SU-DHL-6 (cell line): Measurements from ENCODE around the gene TMEM129.

Experiments used
- H2AFZ ChIP-seq: fragments of 200-600 bp; sonication (generic); 2 replicates; pipeline ENCODE4 v1.6.1; 2014; ENCODE audit warnings: low read depth, mild to moderate bottlenecking, moderate library complexity, mixed read lengths, antibody characterized with exemption, low read length; ENCODE audit not compliant: severe bottlenecking
- H3F3A ChIP-seq: fragments of 200-600 bp; shearing (Covaris generic); 2 replicates; pipeline ENCODE4 v1.6.0; 2016; ENCODE audit warnings: antibody characterized with exemption, mild to moderate bottlenecking; ENCODE audit not compliant: insufficient read depth
- H3K27ac ChIP-seq: fragments of 200-600 bp; sonication (generic); 2 replicates; pipeline ENCODE4 v1.5.1; 2016; ENCODE audit warnings: low read depth, mild to moderate bottlenecking, low read length, moderate library complexity, mixed read lengths
- H3K27me3 ChIP-seq: fragments of 200-600 bp; sonication (generic), shearing (Covaris generic); 2 replicates; pipeline ENCODE4 v1.6.0; 2014; ENCODE audit warnings: mild to moderate bottlenecking, low read length
- H3K36me3 ChIP-seq: fragments of 200-600 bp; sonication (generic); 2 replicates; pipeline ENCODE4 v1.6.1; 2014; ENCODE audit warnings: mild to moderate bottlenecking, low read length, mixed read lengths
- H3K4me2 ChIP-seq: fragments of 300-600, 200-600 bp; shearing (Covaris generic), sonication (generic); 2 replicates; pipeline ENCODE4 v1.6.0; 2014; ENCODE audit warnings: low read length, low read depth, mild to moderate bottlenecking; ENCODE audit not compliant: poor library complexity, severe bottlenecking
- H3K4me3 ChIP-seq: fragments of 200-600 bp; sonication (generic); 2 replicates; pipeline ENCODE4 v1.5.1; 2014; ENCODE audit warnings: antibody characterized with exemption, low read length, mild to moderate bottlenecking, mixed read lengths; ENCODE audit not compliant: insufficient read depth, poor library complexity, severe bottlenecking
- H3K79me2 ChIP-seq: fragments of 200-600 bp; sonication (generic); 2 replicates; pipeline ENCODE4 v1.6.1; 2014; ENCODE audit warnings: mild to moderate bottlenecking, low read length, moderate library complexity; ENCODE audit not compliant: insufficient read depth
- H3K9ac ChIP-seq: fragments of 200-600 bp; sonication (generic); 2 replicates; pipeline ENCODE4 v1.7.0; 2014; ENCODE audit warnings: mild to moderate bottlenecking, low read length
- H3K9me2 ChIP-seq: fragments of 200-600 bp; sonication (generic); replicated peaks from 2 replicates; pipeline ENCODE4 v1.6.1; 2014; ENCODE audit warnings: low read length; ENCODE audit not compliant: insufficient read depth
- H3K9me3 ChIP-seq: fragments of 200-600 bp; sonication (generic); 2 replicates; pipeline ENCODE4 v1.6.1; 2014; ENCODE audit warnings: low read length, mixed read lengths; ENCODE audit not compliant: insufficient read depth
- H4K20me1 ChIP-seq: fragments of 200-600 bp; sonication (generic); 2 replicates; pipeline ENCODE4 v1.6.1; 2014; ENCODE audit warnings: low read depth, mild to moderate bottlenecking, antibody characterized with exemption, low read length, moderate library complexity, mixed read lengths
- EZH2phosphoT487 ChIP-seq: fragments of 200-600 bp; sonication (generic), shearing (Covaris generic); conservative IDR thresholded peaks from 2 replicates; pipeline ENCODE4 v1.6.1; 2018; ENCODE audit warnings: mild to moderate bottlenecking, antibody characterized with exemption, low read length, moderate library complexity, mixed read lengths
- TF ChIP-seq, protein P1 (sequence below): fragments of 200-600 bp; sonication (generic); IDR thresholded peaks from one replicate; pipeline ENCODE4 v1.5.1; 2017; ENCODE audit warnings: antibody characterized with exemption, mild to moderate bottlenecking, low read length, moderate library complexity; ENCODE audit not compliant: insufficient read depth, poor library complexity, severe bottlenecking

The TMEM129 gene

GRCh38 chr4:1750381-1751154, 29.4 kb upstream of the TMEM129 start:
- Histone ChIP-seq H2AFZ (no peak overlapping the region), H3K79me2 (no peaks in the 10 kb centered on the region), H3K4me3 (no peak overlapping the region), H3K36me3 (no peaks in the 10 kb centered on the region), H3K9me2 (no peaks in the 10 kb centered on the region), H3K9ac (no peak overlapping the region), H3K4me2 (no peak overlapping the region), H3K9me3 (no peaks in the 10 kb centered on the region), H3K27ac (no peak overlapping the region), H3K27me3 (no peaks in the 10 kb centered on the region), H4K20me1 (no peaks in the 10 kb centered on the region), H3F3A (no peaks in the 10 kb centered on the region)
- TF ChIP-seq EZH2phosphoT487 = no peak
- TF ChIP-seq, protein P1, sequence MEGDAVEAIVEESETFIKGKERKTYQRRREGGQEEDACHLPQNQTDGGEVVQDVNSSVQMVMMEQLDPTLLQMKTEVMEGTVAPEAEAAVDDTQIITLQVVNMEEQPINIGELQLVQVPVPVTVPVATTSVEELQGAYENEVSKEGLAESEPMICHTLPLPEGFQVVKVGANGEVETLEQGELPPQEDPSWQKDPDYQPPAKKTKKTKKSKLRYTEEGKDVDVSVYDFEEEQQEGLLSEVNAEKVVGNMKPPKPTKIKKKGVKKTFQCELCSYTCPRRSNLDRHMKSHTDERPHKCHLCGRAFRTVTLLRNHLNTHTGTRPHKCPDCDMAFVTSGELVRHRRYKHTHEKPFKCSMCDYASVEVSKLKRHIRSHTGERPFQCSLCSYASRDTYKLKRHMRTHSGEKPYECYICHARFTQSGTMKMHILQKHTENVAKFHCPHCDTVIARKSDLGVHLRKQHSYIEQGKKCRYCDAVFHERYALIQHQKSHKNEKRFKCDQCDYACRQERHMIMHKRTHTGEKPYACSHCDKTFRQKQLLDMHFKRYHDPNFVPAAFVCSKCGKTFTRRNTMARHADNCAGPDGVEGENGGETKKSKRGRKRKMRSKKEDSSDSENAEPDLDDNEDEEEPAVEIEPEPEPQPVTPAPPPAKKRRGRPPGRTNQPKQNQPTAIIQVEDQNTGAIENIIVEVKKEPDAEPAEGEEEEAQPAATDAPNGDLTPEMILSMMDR = no peak

DNA sequence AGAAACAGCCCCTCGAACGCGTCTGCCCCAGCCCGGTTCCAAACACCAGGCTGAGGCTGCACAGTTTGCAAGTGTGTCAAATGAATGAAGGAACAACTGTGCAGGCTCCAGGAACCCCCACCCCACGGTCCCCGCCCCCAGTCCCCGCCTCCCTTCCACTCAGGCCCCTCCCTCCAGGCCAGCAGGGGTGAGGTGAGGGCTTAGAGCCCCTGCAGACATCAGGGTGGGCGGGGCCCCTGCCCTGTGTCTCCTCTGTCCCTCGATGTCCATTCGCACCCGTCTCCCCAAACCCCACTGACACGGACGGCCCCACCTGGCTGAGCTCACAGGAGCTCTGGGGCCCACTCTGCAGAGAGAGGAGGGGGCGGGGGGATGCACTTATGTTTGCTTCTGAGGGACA, 28.7 kb upstream of the TMEM129 start:
- H3K4me3 ChIP-seq = no peak overlapping the region
- H3F3A ChIP-seq = peaks cover 7% of the 10 kb centered on the region
- H3K36me3 ChIP-seq = no peaks in the 10 kb centered on the region
- H3K9me2 ChIP-seq = no peaks in the 10 kb centered on the region
- no peaks in the 10 kb centered on the region for H3K79me2 ChIP-seq
- H3K9me3 ChIP-seq = no peaks in the 10 kb centered on the region
- no peak overlapping the region for H3K4me2 ChIP-seq
- H3K27me3 ChIP-seq = no peaks in the 10 kb centered on the region
- no peaks in the 10 kb centered on the region for H4K20me1 ChIP-seq
- H3K9ac ChIP-seq = no peak overlapping the region
- no peak overlapping the region for H2AFZ ChIP-seq
- no peak overlapping the region for H3K27ac ChIP-seq
- no peak for TF ChIP-seq EZH2phosphoT487
- TF ChIP-seq, protein P1 = no peak

DNA sequence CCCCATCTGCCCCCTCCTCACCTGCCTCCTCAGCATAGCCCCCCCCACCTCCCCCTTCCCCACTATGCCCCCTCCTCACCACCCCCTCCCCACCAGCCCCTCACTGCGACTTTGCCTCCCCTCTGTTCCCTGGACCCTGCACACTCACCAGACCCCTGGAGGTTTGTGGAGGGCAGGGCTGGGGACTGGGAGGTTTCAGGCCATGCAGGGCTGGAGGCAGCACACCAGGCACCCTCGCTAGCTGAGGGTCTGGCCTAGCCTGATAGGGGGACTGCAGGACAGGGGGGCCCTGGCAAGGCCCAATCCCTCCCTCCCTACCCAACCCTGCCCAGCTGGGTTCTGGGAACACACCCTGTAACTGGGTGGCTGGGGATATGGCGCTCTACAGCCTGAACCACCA, 28.2 kb upstream of the TMEM129 start:
- Histone ChIP-seq H3K27me3 (no peaks in the 10 kb centered on the region), H3F3A (peaks cover 8% of the 10 kb centered on the region), H3K9me3 (no peaks in the 10 kb centered on the region), H3K36me3 (no peaks in the 10 kb centered on the region), H3K4me2 (no peak overlapping the region), H3K9ac (no peak overlapping the region), H2AFZ (no peak overlapping the region), H3K9me2 (no peaks in the 10 kb centered on the region), H3K79me2 (no peaks in the 10 kb centered on the region), H4K20me1 (no peaks in the 10 kb centered on the region), H3K27ac (no peak overlapping the region), H3K4me3 (no peak overlapping the region)
- no peak for TF ChIP-seq EZH2phosphoT487
- TF ChIP-seq, protein P1 = no peak
